ENCODE measurements around the gene CCDC60.
"Not testable (repeated sequence)": the region's sequence is repeated elsewhere in the genome, so short reads cannot be mapped to it uniquely, and the experiment has no call there.

CCDC60 gene

DNA sequence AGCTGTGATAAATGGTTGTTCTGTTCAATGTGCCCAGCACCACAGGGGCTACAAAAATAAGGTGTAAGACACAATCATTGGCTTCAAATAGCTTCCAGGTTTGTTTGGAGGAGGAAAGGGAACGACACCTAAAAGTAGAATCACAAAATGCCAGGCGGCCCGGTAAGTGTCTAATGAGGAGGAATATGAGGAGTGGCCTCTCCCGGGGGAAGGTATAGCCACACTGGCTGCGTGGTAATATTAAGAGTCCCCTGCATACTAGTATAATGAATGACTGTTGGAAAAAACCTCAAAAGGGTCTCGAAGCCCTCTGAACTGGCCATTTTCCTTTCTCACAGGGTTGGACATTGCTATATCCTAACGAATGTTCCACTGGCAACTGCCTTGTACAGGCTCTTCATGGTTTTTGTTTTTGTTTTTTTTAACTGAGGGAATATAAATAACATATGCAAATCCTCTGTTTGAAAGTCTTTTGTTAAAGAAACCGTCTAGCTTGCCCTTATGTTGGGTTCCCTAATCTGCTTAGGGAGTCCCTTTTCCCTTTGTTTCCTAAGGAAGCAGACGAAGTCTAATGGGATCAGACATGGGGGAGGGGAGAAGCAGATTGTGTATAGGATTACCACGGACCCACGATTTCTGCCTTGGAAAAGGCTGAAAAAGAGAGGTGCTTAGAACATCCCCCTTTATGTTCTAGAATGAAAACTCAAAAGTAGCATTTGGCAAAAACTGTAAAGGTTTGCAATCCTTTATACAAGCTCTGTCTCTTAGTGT lies 4.2 kb downstream of the CCDC60 start:
- no peak for DNase-seq (ENCODE audit: low spot score)

- no peak for DNase-seq (ENCODE audit: low spot score)
These were observed 6.0 kb downstream of the CCDC60 start for GRCh38 chr12:119340578-119340977.

DNA sequence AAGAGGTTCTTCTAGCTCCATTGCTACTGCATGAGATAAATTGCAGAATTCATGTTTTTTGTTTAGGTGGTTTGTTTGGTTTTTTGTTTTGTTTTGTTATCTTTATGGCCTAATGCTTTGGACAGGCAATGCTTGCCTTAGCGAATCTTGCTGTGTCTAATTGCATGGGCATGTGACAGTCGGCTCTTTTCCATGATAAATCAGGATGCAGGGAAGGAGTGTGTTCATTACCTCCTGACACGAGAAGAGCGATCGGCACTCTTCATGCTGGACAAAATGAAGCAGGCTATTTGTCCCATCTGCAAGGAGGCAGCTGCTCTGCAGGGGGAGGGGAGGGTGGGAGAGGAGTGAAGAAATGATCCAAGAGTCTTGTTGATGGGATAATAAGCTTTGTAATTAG lies 6.5 kb downstream of the CCDC60 start:
- DNase-seq (ENCODE audit: low spot score): no peak

DNA sequence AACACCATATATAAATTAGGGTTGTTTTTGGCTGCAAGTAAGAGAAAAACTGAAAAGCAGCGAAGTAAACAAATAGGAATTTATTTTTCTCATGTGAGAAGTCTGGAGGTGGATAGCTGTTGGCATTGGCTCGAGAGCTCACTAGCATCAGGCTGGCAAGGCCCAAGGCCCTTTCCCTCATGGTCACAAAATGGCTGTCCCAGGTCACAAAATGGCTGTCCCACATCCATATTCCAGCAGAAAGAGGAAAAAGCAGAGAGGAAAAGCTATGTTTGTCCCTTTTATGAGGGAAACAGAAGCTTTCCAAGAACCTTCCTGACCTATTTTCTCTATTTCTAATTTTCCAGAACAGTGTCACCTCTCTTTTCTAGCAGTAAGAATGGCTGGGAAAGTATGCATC lies 7.5 kb downstream of the CCDC60 start:
- no peak for DNase-seq (ENCODE audit: low spot score)

- DNase-seq (ENCODE audit: low spot score): no peak
These were observed 8.6 kb downstream of the CCDC60 start for GRCh38 chr12:119343130-119343529.

DNA sequence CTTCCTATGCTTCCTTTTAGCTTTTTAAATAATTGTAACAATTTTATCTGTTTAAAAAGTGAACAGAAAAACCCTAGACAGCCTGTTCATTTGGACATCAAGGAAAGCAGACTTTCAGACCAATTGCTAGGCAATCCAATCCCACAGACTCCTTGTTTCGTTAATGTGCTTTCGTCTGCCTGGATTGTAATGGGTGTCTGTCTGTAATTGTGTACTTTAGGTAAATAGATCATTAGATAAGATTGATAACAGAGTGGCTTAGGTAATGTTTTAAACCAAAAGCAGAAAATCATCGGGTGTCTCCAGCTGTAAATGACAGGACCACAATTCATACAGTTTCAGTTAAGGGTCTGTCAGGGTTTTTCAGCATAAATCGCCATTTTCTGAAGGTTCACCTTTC lies 19.6 kb downstream of the CCDC60 start:
- DNase-seq (ENCODE audit: low spot score): no peak

DNA sequence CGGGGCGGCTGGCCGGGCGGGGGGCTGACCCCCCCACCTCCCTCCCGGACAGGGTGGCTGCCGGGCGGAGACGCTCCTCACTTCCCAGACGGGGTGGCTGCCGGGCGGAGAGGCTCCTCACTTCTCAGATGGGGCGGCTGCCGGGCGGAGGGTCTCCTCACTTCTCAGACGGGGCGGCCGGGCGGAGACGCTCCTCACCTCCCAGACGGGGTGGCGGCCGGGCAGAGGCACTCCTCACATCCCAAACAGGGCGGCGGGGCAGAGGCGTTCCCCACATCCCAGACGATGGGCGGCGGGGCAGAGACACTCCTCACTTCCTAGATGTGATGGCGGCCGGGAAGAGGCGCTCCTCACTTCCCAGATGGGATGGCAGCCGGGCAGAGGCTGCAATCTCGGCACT lies 25.8 kb downstream of the CCDC60 start:
- DNase-seq (ENCODE audit: low spot score): not testable (repeated sequence)

DNA sequence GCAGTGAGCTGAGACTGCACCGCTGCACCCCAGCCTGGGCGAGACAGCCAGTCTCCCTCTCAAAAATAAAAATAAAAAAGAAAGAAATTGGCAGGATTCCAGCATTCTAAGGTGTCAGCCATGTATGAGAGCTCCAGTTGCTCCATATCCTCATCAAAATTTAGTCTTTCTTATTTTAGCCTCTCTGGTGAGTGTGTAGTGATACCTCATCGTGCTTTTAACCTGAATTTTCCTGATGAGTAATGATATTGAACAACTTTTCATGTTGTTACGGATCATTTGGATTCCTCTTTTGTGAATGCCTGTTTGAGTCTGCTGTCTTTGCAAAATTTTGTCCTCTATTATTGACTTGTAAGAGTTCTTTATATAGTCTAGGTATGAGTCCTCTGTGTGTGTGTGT lies 28.5 kb downstream of the CCDC60 start:
- no peak for DNase-seq (ENCODE audit: low spot score)

GRCh38 chr12:119363490-119363889 lies 29.0 kb downstream of the CCDC60 start:
- DNase-seq (ENCODE audit: low spot score): no peak

DNA sequence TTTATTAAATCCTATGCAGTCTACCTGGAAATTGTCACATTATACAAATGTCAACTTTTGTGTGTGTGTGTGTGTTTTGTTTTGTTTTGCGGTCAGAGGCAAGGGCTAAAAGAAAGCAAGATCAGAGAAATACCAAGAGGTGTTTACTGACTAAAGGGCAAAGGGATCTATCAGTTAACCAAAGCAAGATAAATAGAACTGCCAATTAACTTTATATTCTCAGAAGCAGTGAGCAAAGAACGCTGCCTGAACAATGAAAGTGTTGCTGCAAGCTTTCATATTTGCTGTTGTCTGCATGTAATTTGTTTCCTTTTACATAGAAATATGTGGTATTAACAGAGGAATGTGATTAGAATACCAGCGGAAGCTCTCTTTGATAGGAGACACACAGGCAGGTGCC lies 30.9 kb downstream of the CCDC60 start:
- DNase-seq (ENCODE audit: low spot score): no peak

DNA sequence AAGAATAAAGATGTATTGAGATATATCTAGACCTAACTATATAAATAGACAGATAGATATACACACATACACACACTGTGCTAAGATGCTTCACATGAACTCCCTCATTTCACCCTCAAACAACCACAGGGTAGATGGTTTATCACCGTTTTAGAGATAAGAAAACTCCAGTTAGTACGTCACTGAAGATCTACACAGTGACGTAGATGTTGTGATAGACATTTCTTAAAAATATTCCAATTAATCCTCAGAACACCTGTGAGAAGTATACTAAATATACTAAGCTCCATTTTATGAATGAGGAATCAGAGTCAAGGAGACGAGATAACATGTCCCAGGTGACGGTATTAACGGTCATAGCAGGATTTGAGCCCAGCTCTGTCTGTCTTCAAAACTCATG lies 31.5 kb downstream of the CCDC60 start:
- DNase-seq (ENCODE audit: low spot score): no peak

- DNase-seq (ENCODE audit: low spot score): no peak
These were observed 34.6 kb downstream of the CCDC60 start for GRCh38 chr12:119369161-119369560.

DNA sequence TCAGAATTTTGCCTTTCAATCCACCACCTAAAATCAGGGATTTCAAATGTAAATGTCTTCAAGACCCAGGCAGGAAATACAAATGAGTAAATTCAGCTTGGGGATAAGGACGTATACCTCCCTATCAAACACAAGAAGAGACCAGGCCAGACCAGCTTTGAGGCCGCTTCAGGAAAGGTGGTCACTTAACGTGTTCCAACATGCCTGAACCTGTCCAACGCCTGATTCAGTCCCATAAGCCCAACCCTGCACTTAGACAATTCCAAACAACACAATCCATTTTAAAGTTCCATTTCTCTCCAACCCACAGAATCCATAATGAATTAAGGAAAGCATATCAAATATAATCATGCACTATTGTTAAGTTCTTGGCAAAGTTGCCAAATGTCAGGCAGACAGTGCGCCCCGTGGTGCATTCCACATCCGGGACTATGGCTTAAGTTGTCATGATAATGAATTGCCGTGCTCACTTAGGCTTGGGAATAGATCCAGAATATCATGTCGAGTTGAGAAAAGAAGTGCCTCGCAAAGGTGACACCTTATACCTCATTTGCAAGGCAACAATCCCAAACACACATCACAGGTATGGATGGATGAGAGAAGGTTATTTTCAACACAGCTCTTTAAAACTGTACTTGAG lies 35.5 kb downstream of the CCDC60 start:
- DNase-seq (ENCODE audit: low spot score): no peak

GRCh38 chr12:119372540-119372939 lies 38.0 kb downstream of the CCDC60 start:
- DNase-seq (ENCODE audit: low spot score): no peak

DNA sequence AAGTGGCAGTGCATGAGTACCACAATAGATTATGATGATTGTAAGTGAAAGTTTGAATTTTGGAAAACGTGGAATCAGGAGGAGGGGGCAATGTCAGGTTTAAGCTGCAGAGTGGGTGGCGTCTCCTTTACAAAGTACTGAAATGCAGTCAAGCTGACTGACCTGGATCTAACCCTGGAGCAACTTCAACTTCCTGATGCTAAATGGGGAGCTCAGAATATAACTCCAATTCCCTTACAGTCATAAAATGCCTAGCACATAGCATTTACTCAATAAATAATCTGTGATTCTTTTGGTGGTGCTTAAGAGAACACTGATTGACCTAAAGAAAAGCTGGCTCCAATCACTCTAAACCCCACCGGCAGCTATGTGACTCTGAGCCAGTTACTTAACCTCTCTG lies 38.5 kb downstream of the CCDC60 start:
- DNase-seq (ENCODE audit: low spot score): no peak

DNA sequence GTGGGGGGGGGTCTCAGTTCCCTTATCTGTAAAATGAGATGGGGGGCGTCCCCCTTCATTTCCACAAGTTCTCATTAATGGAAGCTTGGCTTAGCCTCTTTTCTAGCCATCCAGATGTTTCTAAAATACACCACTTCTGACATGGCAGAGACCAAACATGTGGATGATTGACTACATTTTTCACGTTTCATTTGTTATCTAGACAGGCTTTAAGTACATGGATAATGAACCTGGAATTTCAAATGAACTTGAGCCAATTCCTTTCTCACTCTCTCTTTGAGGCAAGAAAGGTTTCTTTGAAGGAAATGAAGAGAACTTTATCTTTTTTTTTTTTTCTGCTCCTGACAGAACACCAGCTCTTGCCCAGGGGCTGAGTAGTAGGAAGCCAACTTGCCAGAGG lies 39.1 kb downstream of the CCDC60 start:
- no peak for DNase-seq (ENCODE audit: low spot score)

DNA sequence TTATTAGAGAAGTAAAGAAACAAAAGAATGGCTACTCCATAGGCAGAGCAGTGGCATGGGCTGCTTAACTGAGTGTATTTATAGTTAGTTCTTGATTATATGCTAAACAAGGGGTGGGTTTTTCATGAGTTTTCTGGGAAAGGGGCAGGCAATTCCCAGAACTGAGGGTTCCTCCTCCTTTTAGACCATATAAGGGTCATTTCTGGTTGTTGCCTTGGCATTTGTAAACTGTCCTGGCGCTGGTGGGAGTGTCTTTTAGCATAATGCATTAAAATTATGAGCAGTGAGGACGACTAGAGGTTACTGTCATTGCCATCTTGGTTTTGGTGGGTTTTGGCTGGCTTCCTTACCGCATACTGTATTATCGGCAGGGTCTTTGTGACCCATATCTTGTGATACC lies 40.1 kb downstream of the CCDC60 start:
- no peak for DNase-seq (ENCODE audit: low spot score)

DNA sequence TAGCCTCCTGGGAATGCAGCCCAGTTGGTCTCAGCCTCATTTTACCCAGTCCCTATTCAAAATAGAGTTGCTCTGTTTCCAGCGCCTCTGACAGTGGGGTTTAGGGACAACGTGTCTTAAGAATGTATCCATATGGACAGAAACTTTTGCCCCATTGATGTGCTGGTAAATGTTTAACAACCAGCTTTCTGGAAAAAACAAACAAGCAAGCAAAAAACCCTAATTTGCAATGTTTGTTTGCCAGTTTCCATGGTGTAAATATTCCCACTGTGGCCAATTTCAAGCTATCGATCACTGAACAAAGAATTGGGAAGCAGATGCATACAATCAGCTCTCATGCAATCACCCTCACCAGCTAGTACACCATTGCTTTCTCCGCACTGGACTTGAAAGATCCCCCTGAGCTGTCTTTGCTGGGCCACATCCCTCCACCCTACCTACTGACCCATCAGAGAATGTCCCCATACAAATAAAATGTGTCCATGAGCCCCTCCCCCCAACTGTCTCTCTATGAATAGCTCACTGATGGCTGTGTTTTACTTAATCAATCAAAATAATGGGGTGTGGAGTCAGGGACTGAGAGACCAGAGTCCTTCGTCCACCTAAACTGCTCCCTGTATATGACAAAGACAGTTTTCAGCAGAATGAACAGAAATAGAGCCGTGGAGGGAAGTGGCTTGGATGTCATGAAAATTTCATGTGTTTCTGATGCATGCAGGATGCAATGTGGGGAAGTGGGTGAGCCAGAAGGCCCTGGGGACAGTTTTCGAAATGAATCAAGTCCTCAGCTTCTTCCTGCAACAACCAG lies 40.8 kb downstream of the CCDC60 start:
- DNase-seq (ENCODE audit: low spot score): no peak

- DNase-seq (ENCODE audit: low spot score): no peak
These were observed 41.3 kb downstream of the CCDC60 start for GRCh38 chr12:119375883-119376190.

GRCh38 chr12:119378903-119379302 lies 44.4 kb downstream of the CCDC60 start:
- DNase-seq (ENCODE audit: low spot score): no peak

GRCh38 chr12:119381471-119382235 lies 47.1 kb downstream of the CCDC60 start:
- DNase-seq (ENCODE audit: low spot score): no peak

GRCh38 chr12:119383206-119383605 lies 48.7 kb downstream of the CCDC60 start:
- DNase-seq (ENCODE audit: low spot score): no peak

- no peak for DNase-seq (ENCODE audit: low spot score)
These were observed 49.8 kb downstream of the CCDC60 start for GRCh38 chr12:119384340-119384739.

Data from RKO (cell line).